Measurements from ENCODE around the gene GRAMD1A.
"Not testable (repeated sequence)": the region's sequence is repeated elsewhere in the genome, so short reads cannot be mapped to it uniquely, and the experiment has no call there.

Gene GRAMD1A

DNA sequence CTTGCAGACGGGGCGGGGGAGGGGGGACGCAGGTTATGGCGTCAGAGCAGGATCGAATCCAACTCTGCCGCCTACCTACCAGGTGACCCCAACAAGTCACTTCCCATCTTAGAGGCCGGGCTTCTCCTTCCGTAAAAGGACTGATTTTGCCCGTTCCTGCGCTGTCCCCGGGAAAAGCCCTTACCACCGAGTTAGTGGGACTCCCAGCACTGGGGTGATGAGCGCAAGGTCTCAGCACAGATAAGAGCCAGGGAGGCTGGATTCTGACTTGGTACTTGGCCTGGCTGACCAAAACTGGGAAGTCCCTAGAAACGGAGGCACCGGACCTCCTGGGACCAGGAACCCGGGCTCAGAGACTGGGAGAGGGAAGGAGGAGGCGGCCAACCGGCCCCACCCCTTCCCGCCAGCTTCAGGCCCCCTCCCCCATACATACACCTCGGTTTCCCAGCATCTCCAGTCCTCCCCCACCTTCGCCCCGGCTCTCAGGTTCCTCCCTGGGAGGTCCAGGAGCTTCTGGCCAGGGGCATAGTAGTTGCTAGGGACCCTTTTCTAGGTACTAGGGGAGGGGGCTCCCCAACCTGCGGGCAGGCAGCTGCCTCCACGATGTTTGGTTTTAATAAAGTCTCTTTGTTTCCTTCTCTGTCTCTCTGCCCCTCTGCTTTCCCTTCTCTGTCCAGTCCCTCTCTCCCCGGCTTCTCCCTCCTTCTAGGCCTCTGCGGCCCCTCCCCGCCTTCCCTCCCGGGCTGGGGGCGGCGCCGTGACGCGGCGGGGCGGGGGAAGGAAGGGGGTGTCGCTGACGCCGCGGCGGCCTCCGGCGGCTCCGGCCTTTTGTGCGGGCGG lies at the start of gene GRAMD1A:
TSS of gene GRAMD1A (plus strand) at position 826 of the 840 bp plus-strand sequence. CDS start 156 bp downstream, outside the sequence.
- DNase-seq (ENCODE audit: low read depth): peak; percentile 91

GRCh38 chr19:34953092-34953491 lies 47.0 kb upstream of the GRAMD1A start:
- DNase-seq (ENCODE audit: low read depth): no peak

DNA sequence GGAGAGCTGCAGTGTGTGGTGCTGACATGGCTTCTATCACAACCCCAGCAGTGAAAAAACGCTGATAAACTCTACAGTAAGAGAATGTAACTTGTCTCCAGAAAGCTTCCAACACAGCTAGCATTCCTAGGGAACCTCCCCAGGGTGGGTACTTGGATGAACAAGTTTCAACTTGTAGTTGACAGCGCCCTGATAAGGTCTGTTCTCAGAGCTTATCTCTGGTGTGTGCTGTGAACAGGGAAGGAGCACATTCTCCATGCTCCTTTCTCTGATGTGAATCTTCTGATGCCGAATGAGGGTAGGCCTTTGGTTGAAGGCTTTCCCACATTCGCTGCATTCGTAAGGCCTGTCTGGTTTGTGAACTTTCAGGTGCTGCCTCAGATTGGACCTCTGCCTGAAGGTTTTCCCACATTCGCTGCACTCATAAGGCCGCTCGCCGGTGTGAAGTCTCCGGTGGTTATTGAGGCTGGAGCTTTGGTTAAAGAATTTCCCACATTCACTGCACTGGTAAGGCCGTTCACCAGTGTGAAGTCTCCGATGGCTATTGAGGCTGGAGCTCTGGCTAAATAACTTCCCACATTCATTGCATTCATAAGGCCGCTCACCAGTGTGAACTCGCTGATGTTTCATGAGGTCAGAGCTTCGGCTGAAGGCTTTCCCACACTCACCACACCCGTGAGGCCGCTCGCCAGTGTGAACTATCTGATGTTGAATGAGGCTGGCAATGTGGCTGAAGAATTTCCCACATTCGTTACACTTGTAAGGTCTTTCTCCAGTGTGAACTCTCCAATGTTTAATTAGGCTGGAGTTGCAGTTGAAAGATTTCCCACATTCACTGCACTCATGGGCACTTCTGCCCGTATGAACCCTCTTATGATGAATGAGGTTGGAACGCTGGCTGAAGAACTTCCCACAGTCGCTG lies 42.0 kb upstream of the GRAMD1A start:
- DNase-seq (ENCODE audit: low read depth): no peak

DNA sequence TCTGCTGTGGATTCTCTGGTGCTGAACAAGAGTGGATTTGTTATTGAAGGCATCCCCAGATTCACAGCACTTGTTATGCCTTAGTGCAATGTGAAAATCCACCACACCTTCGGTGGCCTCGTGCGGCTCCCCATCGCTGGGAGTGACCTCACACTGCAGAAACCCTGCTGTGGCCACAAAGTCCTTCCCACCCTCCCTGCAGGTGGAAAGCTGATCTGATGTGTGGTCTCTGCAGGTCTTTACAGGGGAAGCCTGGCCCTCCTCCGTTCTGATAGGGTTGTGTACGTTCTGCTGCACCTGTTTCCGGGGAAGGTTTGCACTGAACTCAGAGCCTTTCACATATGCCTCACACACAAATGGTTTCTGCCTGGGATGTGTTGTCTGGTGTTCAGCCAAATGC lies 41.1 kb upstream of the GRAMD1A start:
- no peak for DNase-seq (ENCODE audit: low read depth)

DNA sequence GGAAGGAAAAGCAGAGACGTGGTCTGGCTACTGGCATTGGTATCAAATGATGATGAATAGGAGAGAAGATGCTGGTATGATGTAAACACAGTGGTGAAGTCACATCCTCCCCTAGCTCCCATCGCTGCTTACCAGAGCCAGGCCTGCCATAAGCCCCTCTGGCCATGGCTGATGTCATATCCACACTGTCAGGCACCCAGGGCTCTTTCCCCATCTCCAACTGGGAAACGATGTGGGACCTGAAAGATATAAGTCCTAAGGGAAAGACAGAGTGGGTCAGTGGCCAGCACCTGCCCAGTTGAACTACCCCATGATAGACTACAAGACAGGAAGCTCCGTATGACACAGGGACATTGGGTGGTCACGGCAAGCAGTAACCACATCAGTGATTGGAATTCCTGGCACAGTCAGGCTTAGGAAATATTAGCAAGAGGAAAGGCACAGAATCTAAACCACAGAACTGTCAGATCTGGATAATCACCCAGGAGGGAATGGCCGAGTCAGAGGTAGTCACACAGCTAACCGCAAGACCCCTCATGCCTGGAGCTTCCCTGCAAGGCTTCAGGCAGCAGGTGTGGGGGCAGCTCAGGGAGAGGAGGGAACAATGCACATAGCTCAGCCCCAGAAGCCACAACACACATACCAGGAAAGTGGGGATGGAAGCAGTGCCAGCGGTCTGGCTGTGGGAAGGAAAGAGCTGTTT lies 39.9 kb upstream of the GRAMD1A start:
- peak; percentile 70 for DNase-seq (ENCODE audit: low read depth)

- no peak for DNase-seq (ENCODE audit: low read depth)
Measured at GRCh38 chr19:34960940-34961679, 39.0 kb upstream of the GRAMD1A start.

DNA sequence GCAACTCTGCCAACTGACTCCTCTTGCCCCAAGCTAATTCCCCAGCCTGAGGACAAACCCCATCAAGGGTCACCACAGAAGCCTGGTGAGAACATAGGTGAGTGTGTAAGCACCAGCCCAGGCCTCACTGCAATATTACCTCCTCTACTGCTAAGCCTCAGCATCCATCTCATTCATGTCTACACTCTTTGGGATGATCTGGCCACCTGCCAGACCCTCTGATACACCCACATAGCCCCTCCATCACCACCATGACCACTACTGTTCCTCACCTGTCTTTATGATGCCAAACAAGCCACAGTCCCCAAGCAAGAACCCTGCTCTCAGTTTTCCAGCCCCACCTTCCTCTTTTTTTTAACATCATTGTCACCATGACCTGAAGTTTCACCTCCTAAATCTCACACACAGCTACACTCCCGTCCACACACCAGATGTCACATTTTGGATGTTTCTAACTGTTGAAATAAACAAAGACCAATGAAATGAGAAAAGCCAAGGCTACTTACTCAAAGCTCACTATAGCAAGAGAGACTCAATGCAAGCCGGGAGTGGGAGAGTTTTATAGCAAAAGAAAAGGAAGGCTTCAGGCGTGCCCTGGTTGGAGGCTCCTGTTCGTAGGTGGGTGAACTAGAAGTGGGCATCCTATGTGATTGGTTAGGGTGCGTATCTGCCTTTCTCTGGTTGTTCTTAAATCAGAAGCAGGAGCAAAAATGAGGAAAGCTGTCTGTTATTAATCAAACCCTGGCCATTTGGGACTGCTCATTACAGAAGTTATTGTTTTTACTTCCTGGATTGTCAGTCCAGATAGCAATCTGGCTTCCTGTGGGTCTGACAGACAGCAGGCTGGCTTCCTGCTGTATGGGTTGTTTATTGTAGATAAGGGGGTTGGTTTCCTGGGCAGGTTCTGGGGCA lies 38.1 kb upstream of the GRAMD1A start:
- DNase-seq (ENCODE audit: low read depth): peak; percentile 36

- DNase-seq (ENCODE audit: low read depth): no peak
Measured at GRCh38 chr19:34962687-34963572, 37.2 kb upstream of the GRAMD1A start.

DNA sequence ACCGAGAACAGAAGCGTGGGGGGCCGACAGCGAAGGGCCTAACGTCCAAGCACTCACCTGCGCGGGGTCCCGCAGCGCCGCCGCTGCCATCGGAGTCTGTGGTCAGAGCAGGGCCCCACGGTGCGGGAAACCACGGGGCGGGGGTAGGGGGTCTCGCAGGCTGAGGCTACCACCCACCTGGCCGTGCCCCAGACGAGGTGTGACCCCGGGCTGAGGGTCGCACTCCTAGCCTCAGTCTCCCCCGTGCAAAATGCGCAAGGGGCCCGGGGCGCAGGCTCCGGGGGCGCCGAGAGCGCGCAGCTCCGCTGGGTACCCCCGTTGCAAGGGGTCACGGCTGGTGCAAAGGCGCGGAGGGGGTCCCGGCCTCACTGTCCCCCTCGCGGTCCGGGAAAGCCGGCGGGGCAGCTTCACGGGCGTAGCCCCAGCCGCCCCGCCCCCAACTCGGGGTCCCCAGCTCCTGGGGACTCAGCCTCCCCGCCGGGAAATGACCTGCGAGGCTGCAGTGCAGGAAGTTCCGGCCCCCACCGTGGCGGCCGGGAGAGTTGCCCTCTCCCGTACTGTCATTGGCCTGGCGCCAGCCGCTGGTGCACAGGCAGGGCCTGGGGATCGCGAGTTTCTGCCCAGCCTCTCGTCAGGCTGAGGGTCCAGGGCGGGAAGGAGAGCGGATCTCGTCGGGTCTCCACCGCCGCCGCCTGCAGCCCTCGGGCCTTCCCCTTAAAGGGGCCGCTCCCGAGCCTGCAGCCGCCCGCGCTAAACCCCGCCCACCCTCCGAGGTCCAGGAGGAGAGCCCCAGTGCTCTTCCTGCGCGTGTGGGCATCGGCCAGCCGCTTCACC lies 36.3 kb upstream of the GRAMD1A start, which contains the start of gene ZNF792:
TSS of gene ZNF792 (minus strand) at position 657 of the 834 bp plus-strand sequence. CDS start at position 90, 567 bp downstream.
- peak; percentile 43 for DNase-seq (ENCODE audit: low read depth)

DNA sequence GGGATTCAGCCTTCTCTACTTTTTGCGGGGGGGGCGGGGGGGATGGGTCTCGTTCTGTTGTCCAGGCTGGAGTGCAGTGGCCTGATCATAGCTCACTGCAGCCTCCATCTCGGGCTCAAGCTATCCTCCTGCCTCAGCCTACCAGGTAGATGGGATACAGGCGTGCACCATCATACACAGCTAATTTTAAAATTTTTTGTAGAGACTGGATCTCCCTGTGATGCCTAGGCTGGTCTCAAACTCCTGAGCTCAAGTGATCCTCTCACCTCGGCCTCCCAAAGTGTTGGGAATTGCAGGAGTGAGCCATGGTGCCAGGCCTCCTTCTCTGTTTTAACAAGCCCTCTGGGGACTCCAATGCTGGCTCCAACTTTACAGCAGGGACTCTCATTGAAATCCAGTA lies 35.5 kb upstream of the GRAMD1A start:
- no peak for DNase-seq (ENCODE audit: low read depth)

- not testable (repeated sequence) for DNase-seq (ENCODE audit: low read depth)
Measured at GRCh38 chr19:34965505-34965904, 34.6 kb upstream of the GRAMD1A start.

GRCh38 chr19:34967551-34967950 lies 32.6 kb upstream of the GRAMD1A start:
- no peak for DNase-seq (ENCODE audit: low read depth)

DNA sequence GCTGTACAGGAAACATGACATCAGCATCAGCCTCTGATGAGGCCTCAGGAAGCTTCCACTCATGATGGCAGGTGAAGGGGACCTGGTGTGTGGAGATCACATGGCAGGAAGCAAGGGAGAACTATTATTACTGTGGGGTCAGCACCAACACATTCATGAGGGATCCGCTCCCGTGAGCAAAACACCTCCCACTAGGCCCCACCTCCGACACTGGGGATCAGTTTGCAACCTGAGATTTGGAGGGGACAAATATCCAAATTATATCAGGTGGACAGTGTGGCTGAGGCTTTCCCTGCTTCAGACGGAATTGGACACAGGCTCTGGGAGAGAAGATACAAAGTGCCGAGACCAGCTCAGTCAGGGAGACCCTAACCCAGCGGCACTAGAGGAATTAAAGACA lies 30.4 kb upstream of the GRAMD1A start:
- DNase-seq (ENCODE audit: low read depth): no peak

- not testable (repeated sequence) for DNase-seq (ENCODE audit: low read depth)
Measured at GRCh38 chr19:34970185-34970780, 29.8 kb upstream of the GRAMD1A start.

- DNase-seq (ENCODE audit: low read depth): no peak
Measured at GRCh38 chr19:34972163-34972705, 27.9 kb upstream of the GRAMD1A start.

GRCh38 chr19:34974646-34975045 lies 25.5 kb upstream of the GRAMD1A start:
- peak; percentile 91 for DNase-seq (ENCODE audit: low read depth)

DNA sequence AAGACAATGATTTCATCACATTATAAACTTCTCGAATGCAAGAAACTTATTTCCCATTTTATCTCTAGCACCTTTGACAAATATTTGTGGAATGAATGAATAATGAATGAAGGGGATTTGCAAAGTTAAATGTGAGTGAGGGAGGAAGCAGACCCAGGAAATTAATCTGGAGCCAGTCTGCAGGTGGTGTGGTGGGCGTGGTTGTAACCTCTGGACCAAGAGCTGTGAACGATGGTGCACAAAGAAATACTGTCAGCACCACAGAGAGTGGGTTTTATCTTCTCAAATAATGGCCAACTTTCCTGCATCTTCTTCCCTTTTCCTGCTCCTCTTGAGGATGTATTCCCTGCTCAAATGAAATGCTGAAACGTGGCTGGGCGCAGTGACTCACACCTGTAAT lies 25.1 kb upstream of the GRAMD1A start:
- no peak for DNase-seq (ENCODE audit: low read depth)

DNA sequence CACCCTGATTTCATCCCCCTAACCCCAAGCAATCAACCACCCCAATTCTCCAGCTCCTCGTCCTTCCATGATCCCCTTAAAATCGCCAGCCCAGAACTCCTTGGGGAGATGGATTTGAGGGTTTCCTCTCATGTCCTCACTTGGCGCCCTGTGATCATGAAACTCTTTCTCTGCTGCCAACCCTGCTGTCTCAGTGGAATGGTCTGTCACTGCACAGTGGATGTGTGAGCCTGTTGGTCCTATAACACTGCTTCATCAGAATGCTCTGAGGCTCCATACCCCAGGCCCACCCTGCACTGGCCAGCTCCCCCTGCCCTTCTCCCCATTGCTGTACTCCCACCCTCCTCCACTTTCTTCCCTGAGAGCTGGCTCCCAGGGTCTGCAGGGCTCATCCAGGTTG lies 23.5 kb upstream of the GRAMD1A start:
- peak; percentile 32 for DNase-seq (ENCODE audit: low read depth)

Measured in amniotic epithelial cell (primary cell).